Neural cell (in vitro differentiated cells): Measurements from ENCODE around the gene C10orf105. TPM values are rescaled to one million over a fixed set of nuclear protein-coding genes. Genes with fewer than 3 reads are reported as not detected.

Source experiments
- H2AFZ ChIP-seq: fragments of 200-600, 300-800 bp; sonication (generic), shearing (Covaris generic); 2 replicates; pipeline ENCODE4 v1.6.0; 2014; ENCODE audit warnings: low read depth, mild to moderate bottlenecking, antibody characterized with exemption, low read length, moderate library complexity
- H3F3A ChIP-seq: fragments of 200-600 bp; shearing (Covaris generic); 2 replicates; pipeline ENCODE4 v1.6.1; 2016; ENCODE audit warnings: mild to moderate bottlenecking, moderate library complexity, mixed read lengths, antibody characterized with exemption, low read length; ENCODE audit not compliant: insufficient read depth, poor library complexity, severe bottlenecking
- H3K27ac ChIP-seq: fragments of 200-600, 300-800 bp; sonication (generic), shearing (Covaris generic); 2 replicates; pipeline ENCODE4 v1.5.1; 2014; ENCODE audit warnings: mild to moderate bottlenecking, low read length, moderate library complexity
- H3K27me3 ChIP-seq: fragments of 300-800, 200-600 bp; sonication (generic), shearing (Covaris generic); 2 replicates; pipeline ENCODE4 v1.6.0; 2014; ENCODE audit warnings: mild to moderate bottlenecking, low read depth, low read length, moderate library complexity; ENCODE audit not compliant: insufficient read depth
- H3K36me3 ChIP-seq: fragments of 300-800, 200-600 bp; sonication (generic), shearing (Covaris generic); 2 replicates; pipeline ENCODE4 v1.5.1; 2014; ENCODE audit warnings: mild to moderate bottlenecking, antibody characterized with exemption, low read length, moderate library complexity; ENCODE audit not compliant: insufficient read depth
- H3K4me2 ChIP-seq: fragments of 300-800, 200-600 bp; sonication (generic), shearing (Covaris generic); 2 replicates; pipeline ENCODE4 v1.6.0; 2014; ENCODE audit warnings: mild to moderate bottlenecking, low read length
- H3K4me3 ChIP-seq: fragments of 300-800, 200-600 bp; sonication (generic), shearing (Covaris generic); 2 replicates; pipeline ENCODE4 v1.5.1; 2014; ENCODE audit warnings: mild to moderate bottlenecking, low read length, moderate library complexity
- H3K79me2 ChIP-seq: fragments of 200-600 bp; shearing (Covaris generic); replicated peaks from 2 replicates; pipeline ENCODE4 v1.6.0; 2014; ENCODE audit warnings: mild to moderate bottlenecking, low read length, moderate library complexity; ENCODE audit not compliant: insufficient read depth
- H3K9ac ChIP-seq: fragments of 300-800, 200-600 bp; sonication (generic), shearing (Covaris generic); 2 replicates; pipeline ENCODE4 v1.6.1; 2016; ENCODE audit warnings: mild to moderate bottlenecking, low read length, mixed read lengths
- H3K9me2 ChIP-seq: fragments of 200-600 bp; shearing (Covaris generic); 2 replicates; pipeline ENCODE4 v1.6.1; 2016; ENCODE audit warnings: mild to moderate bottlenecking, low read length, mixed read lengths; ENCODE audit not compliant: insufficient read depth
- H3K9me3 ChIP-seq: fragments of 200-600, 300-800 bp; sonication (generic), shearing (Covaris generic); 2 replicates; pipeline ENCODE4 v1.6.1; 2016; ENCODE audit warnings: mild to moderate bottlenecking, mixed run types, low read length, moderate library complexity, mixed read lengths
- H4K20me1 ChIP-seq: fragments of 200-600 bp; shearing (Covaris generic); 2 replicates; pipeline ENCODE4 v1.6.1; 2016; ENCODE audit warnings: mild to moderate bottlenecking, mixed run types; ENCODE audit not compliant: insufficient read depth
- CTCF ChIP-seq: fragments of 450-650 bp; IDR thresholded peaks from 2 replicates; pipeline ENCODE4 v1.5.1; 2014; ENCODE audit warnings: antibody characterized with exemption, mild to moderate bottlenecking, moderate library complexity; ENCODE audit not compliant: poor library complexity, severe bottlenecking
- MXI1 ChIP-seq: fragments of 450-650 bp; conservative IDR thresholded peaks from 2 replicates; pipeline ENCODE4 v1.6.1; 2014; ENCODE audit warnings: antibody characterized with exemption, mild to moderate bottlenecking; ENCODE audit not compliant: poor library complexity, severe bottlenecking
- RAD21 ChIP-seq: fragments of 450-650 bp; conservative IDR thresholded peaks from 2 replicates; pipeline ENCODE4 v1.6.1; 2014; ENCODE audit warnings: antibody characterized with exemption, mild to moderate bottlenecking, moderate library complexity
- REST ChIP-seq: IDR thresholded peaks from 2 replicates; pipeline ENCODE4 v1.6.1; 2012; ENCODE audit warnings: borderline replicate concordance
- SMC3 ChIP-seq: fragments of 450-650 bp; conservative IDR thresholded peaks from 2 replicates; pipeline ENCODE4 v1.6.1; 2014; ENCODE audit warnings: antibody characterized with exemption, mild to moderate bottlenecking, moderate library complexity; ENCODE audit not compliant: poor library complexity
- polyA plus RNA-seq: library from polyadenylated mRNA; depleted of rRNA; stranded (reverse); fragments of >200 nt; gene quantifications from 2 replicates; pipeline ENCODE4 v1.2.3, GENCODE V29; 2014

C10orf105 gene
- polyA plus RNA-seq, 1 donor from 2014 or later = 0.11 TPM

- Histone ChIP-seq H3K36me3 (no peaks in the 10 kb centered on the region), H3K27ac (no peak overlapping the region), H3K27me3 (no peaks in the 10 kb centered on the region), H4K20me1 (no peaks in the 10 kb centered on the region), H3F3A (no peaks in the 10 kb centered on the region), H2AFZ (no peak overlapping the region), H3K4me3 (no peak overlapping the region), H3K9me3 (no peaks in the 10 kb centered on the region), H3K4me2 (no peak overlapping the region), H3K79me2 (no peaks in the 10 kb centered on the region), H3K9me2 (no peaks in the 10 kb centered on the region), H3K9ac (no peak overlapping the region)
- no peak for TF ChIP-seq CTCF
- TF ChIP-seq MXI1 = no peak
- no peak for TF ChIP-seq REST
- no peak for TF ChIP-seq RAD21
- no peak for TF ChIP-seq SMC3
These were observed 19.9 kb upstream of the C10orf105 start for GRCh38 chr10:71739358-71739900.

GRCh38 chr10:71737834-71738197 is 18.2 kb upstream of the C10orf105 start:
- Histone ChIP-seq H3K27me3 (no peaks in the 10 kb centered on the region), H3K36me3 (no peaks in the 10 kb centered on the region), H3K9ac (no peak overlapping the region), H4K20me1 (no peaks in the 10 kb centered on the region), H3F3A (no peaks in the 10 kb centered on the region), H3K4me2 (no peak overlapping the region), H3K27ac (no peak overlapping the region), H3K4me3 (no peak overlapping the region), H3K79me2 (no peaks in the 10 kb centered on the region), H3K9me3 (no peaks in the 10 kb centered on the region), H3K9me2 (no peaks in the 10 kb centered on the region), H2AFZ (no peak overlapping the region)
- no peak for TF ChIP-seq CTCF
